ENCODE measurements around the gene MAT2A. TPM values are rescaled to one million over a fixed set of nuclear protein-coding genes. Genes with fewer than 3 reads are reported as not detected.
A peak's percentile ranks its signal among the peaks of the same experiment; 100 is the strongest.

Gene MAT2A
- total and polyA plus RNA-seq, 9 of the 15 experiments (the other 6 are each of a cell fraction or from before 2014, with no cell fraction given) = 130 to 1,027 (median 240) TPM

DNA sequence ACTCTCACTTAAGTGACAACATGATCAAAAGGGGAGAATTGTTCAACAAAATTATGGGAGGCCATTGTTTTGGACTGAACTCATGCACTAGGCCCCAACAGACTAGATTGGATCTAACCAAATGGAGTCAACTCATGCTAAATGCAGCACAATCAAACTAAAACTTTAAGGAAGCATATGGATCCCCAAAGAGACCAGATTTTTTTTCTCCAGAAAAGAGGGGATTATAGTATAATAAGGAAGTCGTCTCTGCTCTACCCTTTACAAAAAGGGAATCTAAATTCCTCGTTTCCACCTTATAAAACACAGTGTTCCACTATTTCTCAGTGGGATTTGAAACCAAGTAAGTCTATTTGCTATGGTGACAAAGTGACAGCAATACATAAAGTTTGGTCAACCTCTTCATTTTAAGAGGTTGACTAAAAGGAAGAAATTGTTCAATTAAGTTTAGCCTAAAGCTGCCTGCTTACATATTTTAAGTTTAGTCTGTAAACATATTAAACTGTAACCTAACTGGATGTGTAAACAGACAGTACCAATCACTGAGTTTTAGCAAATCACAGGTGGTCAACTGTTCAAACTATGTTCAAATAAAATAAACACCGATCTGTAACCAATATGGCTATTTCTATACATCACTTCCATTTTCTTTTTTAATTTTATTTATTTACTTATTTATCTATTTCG, 40.9 kb upstream of the MAT2A start (continued):
- TF ChIP-seq, protein P1, sequence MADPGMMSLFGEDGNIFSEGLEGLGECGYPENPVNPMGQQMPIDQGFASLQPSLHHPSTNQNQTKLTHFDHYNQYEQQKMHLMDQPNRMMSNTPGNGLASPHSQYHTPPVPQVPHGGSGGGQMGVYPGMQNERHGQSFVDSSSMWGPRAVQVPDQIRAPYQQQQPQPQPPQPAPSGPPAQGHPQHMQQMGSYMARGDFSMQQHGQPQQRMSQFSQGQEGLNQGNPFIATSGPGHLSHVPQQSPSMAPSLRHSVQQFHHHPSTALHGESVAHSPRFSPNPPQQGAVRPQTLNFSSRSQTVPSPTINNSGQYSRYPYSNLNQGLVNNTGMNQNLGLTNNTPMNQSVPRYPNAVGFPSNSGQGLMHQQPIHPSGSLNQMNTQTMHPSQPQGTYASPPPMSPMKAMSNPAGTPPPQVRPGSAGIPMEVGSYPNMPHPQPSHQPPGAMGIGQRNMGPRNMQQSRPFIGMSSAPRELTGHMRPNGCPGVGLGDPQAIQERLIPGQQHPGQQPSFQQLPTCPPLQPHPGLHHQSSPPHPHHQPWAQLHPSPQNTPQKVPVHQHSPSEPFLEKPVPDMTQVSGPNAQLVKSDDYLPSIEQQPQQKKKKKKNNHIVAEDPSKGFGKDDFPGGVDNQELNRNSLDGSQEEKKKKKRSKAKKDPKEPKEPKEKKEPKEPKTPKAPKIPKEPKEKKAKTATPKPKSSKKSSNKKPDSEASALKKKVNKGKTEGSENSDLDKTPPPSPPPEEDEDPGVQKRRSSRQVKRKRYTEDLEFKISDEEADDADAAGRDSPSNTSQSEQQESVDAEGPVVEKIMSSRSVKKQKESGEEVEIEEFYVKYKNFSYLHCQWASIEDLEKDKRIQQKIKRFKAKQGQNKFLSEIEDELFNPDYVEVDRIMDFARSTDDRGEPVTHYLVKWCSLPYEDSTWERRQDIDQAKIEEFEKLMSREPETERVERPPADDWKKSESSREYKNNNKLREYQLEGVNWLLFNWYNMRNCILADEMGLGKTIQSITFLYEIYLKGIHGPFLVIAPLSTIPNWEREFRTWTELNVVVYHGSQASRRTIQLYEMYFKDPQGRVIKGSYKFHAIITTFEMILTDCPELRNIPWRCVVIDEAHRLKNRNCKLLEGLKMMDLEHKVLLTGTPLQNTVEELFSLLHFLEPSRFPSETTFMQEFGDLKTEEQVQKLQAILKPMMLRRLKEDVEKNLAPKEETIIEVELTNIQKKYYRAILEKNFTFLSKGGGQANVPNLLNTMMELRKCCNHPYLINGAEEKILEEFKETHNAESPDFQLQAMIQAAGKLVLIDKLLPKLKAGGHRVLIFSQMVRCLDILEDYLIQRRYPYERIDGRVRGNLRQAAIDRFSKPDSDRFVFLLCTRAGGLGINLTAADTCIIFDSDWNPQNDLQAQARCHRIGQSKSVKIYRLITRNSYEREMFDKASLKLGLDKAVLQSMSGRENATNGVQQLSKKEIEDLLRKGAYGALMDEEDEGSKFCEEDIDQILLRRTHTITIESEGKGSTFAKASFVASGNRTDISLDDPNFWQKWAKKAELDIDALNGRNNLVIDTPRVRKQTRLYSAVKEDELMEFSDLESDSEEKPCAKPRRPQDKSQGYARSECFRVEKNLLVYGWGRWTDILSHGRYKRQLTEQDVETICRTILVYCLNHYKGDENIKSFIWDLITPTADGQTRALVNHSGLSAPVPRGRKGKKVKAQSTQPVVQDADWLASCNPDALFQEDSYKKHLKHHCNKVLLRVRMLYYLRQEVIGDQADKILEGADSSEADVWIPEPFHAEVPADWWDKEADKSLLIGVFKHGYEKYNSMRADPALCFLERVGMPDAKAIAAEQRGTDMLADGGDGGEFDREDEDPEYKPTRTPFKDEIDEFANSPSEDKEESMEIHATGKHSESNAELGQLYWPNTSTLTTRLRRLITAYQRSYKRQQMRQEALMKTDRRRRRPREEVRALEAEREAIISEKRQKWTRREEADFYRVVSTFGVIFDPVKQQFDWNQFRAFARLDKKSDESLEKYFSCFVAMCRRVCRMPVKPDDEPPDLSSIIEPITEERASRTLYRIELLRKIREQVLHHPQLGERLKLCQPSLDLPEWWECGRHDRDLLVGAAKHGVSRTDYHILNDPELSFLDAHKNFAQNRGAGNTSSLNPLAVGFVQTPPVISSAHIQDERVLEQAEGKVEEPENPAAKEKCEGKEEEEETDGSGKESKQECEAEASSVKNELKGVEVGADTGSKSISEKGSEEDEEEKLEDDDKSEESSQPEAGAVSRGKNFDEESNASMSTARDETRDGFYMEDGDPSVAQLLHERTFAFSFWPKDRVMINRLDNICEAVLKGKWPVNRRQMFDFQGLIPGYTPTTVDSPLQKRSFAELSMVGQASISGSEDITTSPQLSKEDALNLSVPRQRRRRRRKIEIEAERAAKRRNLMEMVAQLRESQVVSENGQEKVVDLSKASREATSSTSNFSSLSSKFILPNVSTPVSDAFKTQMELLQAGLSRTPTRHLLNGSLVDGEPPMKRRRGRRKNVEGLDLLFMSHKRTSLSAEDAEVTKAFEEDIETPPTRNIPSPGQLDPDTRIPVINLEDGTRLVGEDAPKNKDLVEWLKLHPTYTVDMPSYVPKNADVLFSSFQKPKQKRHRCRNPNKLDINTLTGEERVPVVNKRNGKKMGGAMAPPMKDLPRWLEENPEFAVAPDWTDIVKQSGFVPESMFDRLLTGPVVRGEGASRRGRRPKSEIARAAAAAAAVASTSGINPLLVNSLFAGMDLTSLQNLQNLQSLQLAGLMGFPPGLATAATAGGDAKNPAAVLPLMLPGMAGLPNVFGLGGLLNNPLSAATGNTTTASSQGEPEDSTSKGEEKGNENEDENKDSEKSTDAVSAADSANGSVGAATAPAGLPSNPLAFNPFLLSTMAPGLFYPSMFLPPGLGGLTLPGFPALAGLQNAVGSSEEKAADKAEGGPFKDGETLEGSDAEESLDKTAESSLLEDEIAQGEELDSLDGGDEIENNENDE (IDR thresholded peaks at IDR 0.05; ENCODE audit: low read depth, low read length) = no peak
- TF ChIP-seq KDM1A (IDR thresholded peaks at IDR 0.05) (no peak), JUND (IDR thresholded peaks at IDR 0.05; ENCODE audit: borderline replicate concordance, low read depth, low read length) (no peak), JUND (tag; IDR thresholded peaks at IDR 0.05; ENCODE audit: borderline replicate concordance, low read depth, low read length) (peak; percentile 67; the same call in 1 of the 3 replicates), TAL1 (IDR thresholded peaks at IDR 0.05) (no peak)
- TF ChIP-seq, protein P2, sequence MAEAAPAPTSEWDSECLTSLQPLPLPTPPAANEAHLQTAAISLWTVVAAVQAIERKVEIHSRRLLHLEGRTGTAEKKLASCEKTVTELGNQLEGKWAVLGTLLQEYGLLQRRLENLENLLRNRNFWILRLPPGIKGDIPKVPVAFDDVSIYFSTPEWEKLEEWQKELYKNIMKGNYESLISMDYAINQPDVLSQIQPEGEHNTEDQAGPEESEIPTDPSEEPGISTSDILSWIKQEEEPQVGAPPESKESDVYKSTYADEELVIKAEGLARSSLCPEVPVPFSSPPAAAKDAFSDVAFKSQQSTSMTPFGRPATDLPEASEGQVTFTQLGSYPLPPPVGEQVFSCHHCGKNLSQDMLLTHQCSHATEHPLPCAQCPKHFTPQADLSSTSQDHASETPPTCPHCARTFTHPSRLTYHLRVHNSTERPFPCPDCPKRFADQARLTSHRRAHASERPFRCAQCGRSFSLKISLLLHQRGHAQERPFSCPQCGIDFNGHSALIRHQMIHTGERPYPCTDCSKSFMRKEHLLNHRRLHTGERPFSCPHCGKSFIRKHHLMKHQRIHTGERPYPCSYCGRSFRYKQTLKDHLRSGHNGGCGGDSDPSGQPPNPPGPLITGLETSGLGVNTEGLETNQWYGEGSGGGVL (CRISPR knock-in tag; IDR thresholded peaks at IDR 0.05) = peak; percentile 72
- TF ChIP-seq, protein P3, sequence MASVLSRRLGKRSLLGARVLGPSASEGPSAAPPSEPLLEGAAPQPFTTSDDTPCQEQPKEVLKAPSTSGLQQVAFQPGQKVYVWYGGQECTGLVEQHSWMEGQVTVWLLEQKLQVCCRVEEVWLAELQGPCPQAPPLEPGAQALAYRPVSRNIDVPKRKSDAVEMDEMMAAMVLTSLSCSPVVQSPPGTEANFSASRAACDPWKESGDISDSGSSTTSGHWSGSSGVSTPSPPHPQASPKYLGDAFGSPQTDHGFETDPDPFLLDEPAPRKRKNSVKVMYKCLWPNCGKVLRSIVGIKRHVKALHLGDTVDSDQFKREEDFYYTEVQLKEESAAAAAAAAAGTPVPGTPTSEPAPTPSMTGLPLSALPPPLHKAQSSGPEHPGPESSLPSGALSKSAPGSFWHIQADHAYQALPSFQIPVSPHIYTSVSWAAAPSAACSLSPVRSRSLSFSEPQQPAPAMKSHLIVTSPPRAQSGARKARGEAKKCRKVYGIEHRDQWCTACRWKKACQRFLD (CRISPR knock-in tag; IDR thresholded peaks at IDR 0.05) = peak; percentile 96
- TF ChIP-seq, protein P4, sequence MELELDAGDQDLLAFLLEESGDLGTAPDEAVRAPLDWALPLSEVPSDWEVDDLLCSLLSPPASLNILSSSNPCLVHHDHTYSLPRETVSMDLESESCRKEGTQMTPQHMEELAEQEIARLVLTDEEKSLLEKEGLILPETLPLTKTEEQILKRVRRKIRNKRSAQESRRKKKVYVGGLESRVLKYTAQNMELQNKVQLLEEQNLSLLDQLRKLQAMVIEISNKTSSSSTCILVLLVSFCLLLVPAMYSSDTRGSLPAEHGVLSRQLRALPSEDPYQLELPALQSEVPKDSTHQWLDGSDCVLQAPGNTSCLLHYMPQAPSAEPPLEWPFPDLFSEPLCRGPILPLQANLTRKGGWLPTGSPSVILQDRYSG (tag; conservative IDR thresholded peaks at IDR 0.05; ENCODE audit: low read depth) = peak; percentile 97
- TF ChIP-seq, protein P5, sequence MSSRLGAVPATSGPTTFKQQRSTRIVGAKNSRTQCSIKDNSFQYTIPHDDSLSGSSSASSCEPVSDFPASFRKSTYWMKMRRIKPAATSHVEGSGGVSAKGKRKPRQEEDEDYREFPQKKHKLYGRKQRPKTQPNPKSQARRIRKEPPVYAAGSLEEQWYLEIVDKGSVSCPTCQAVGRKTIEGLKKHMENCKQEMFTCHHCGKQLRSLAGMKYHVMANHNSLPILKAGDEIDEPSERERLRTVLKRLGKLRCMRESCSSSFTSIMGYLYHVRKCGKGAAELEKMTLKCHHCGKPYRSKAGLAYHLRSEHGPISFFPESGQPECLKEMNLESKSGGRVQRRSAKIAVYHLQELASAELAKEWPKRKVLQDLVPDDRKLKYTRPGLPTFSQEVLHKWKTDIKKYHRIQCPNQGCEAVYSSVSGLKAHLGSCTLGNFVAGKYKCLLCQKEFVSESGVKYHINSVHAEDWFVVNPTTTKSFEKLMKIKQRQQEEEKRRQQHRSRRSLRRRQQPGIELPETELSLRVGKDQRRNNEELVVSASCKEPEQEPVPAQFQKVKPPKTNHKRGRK (tag; IDR thresholded peaks at IDR 0.05) = no peak

Measured in K562 (cell line).